Smooth muscle cell (in vitro differentiated cells): Measurements from ENCODE around the gene MYRIP. TPM values are rescaled to one million over a fixed set of nuclear protein-coding genes. Genes with fewer than 3 reads are reported as not detected.

ENCODE experiments used
- DNase-seq: peaks from one replicate; lab custom pipeline; 2025; ENCODE audit not compliant: unreplicated experiment; lab: John Stamatoyannopoulos, UW
- H2AFZ ChIP-seq: fragments of 200-600 bp; sonication (generic); 2 replicates; pipeline ENCODE4 v1.6.0; 2016; ENCODE audit warnings: antibody characterized with exemption, low read depth, mild to moderate bottlenecking
- H3F3A ChIP-seq: fragments of 200-600 bp; sonication (generic); 2 replicates; pipeline ENCODE4 v1.6.0; 2017; ENCODE audit warnings: antibody characterized with exemption, low read depth
- H3K27ac ChIP-seq: fragments of 200-600 bp; sonication (generic); 2 replicates; pipeline ENCODE4 v1.5.1; 2016; ENCODE audit warnings: low read depth, mild to moderate bottlenecking
- H3K27me3 ChIP-seq: fragments of 200-600 bp; sonication (generic); 2 replicates; pipeline ENCODE4 v1.6.1; 2016; ENCODE audit warnings: low read depth, mild to moderate bottlenecking
- H3K36me3 ChIP-seq: fragments of 200-600 bp; sonication (generic); 2 replicates; pipeline ENCODE4 v1.5.1; 2016; ENCODE audit warnings: low read depth
- H3K4me1 ChIP-seq: fragments of 200-600 bp; sonication (generic); 2 replicates; pipeline ENCODE4 v1.5.1; 2016; ENCODE audit warnings: low read depth
- H3K4me2 ChIP-seq: fragments of 200-600 bp; sonication (generic); 2 replicates; pipeline ENCODE4 v1.6.0; 2016; ENCODE audit warnings: mild to moderate bottlenecking
- H3K4me3 ChIP-seq: fragments of 200-600 bp; sonication (generic); 2 replicates; pipeline ENCODE4 v1.5.1; 2016; ENCODE audit warnings: mild to moderate bottlenecking
- H3K79me2 ChIP-seq: fragments of 200-600 bp; sonication (generic); 2 replicates; pipeline ENCODE4 v1.6.0; 2016; ENCODE audit warnings: low read depth, mild to moderate bottlenecking
- H3K9ac ChIP-seq: fragments of 200-600 bp; sonication (generic); 2 replicates; pipeline ENCODE4 v1.6.0; 2016; ENCODE audit warnings: low read depth
- H3K9me3 ChIP-seq: fragments of 200-600 bp; sonication (generic); replicated peaks from 2 replicates; pipeline ENCODE4 v1.5.1; 2016; ENCODE audit warnings: low read depth
- H4K20me1 ChIP-seq: fragments of 200-600 bp; sonication (generic); 2 replicates; pipeline ENCODE4 v1.6.0; 2016; ENCODE audit warnings: low read depth
- WGBS: methylation state at CpG from one replicate; pipeline ENCODE4 v1.1.7; 2016; ENCODE audit warnings: low lambda C conversion rate; 5-methylcytosine and 5-hydroxymethylcytosine counted together
- polyA plus RNA-seq: library from polyadenylated mRNA; unstranded; fragments of >200 nt; fragmentation: Nextera tagmentation; extraction: Ambion mirVana; gene quantifications from 2 replicates; pipeline ENCODE4 v1.2.1, GENCODE V29; 2016
- total RNA-seq: library from RNA; depleted of rRNA; stranded (reverse); fragments of >200 nt; gene quantifications from 2 replicates; pipeline ENCODE4 v1.2.3, GENCODE V29; 2014
- TF ChIP-seq, protein P1 (sequence below): fragments of 200-600 bp; sonication (generic); IDR thresholded peaks from 2 replicates; pipeline ENCODE4 v1.5.1; 2017; ENCODE audit warnings: borderline replicate concordance, mild to moderate bottlenecking, antibody characterized with exemption; ENCODE audit not compliant: insufficient read depth, poor library complexity, severe bottlenecking

MYRIP gene
- total and polyA plus RNA-seq, 2 experiments from 2014 or later = not detected

DNA sequence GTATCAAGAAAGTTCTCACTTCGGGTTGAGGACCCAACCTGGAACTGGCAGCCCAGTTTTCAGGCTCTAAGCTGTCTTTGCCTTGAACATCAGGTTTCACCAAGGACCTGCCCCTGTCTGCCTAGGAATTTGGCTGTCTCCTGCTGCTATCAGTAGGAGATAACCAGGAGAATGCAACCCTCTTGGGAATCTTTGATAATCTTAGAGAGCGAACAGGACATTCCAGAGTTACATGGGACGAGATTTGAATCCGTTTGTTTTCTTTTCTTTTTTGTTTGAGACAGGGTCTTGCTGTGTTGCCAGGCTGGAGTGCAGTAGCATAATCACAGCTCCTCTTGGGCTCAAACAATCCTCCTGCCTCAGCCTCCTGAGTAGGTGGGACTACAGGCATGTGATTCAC, 482.1 kb downstream of the MYRIP start:
- H3K4me1 ChIP-seq = peaks cover 8% of the 10 kb centered on the region
- no peak for DNase-seq
- H3K27me3 ChIP-seq = no peaks in the 10 kb centered on the region
- no peak overlapping the region for H3K4me3 ChIP-seq
- H3K79me2 ChIP-seq = no peaks in the 10 kb centered on the region
- WGBS = 51% methylated on average over 4 of the region's 4 CpGs
- H3K9me3 ChIP-seq = no peaks in the 10 kb centered on the region
- TF ChIP-seq, protein P1, sequence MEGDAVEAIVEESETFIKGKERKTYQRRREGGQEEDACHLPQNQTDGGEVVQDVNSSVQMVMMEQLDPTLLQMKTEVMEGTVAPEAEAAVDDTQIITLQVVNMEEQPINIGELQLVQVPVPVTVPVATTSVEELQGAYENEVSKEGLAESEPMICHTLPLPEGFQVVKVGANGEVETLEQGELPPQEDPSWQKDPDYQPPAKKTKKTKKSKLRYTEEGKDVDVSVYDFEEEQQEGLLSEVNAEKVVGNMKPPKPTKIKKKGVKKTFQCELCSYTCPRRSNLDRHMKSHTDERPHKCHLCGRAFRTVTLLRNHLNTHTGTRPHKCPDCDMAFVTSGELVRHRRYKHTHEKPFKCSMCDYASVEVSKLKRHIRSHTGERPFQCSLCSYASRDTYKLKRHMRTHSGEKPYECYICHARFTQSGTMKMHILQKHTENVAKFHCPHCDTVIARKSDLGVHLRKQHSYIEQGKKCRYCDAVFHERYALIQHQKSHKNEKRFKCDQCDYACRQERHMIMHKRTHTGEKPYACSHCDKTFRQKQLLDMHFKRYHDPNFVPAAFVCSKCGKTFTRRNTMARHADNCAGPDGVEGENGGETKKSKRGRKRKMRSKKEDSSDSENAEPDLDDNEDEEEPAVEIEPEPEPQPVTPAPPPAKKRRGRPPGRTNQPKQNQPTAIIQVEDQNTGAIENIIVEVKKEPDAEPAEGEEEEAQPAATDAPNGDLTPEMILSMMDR = no peak
- H3K9ac ChIP-seq = no peak overlapping the region
- H2AFZ ChIP-seq = no peak overlapping the region
- H4K20me1 ChIP-seq = no peaks in the 10 kb centered on the region
- H3K4me2 ChIP-seq = no peak overlapping the region
- H3K36me3 ChIP-seq = no peaks in the 10 kb centered on the region
- H3K27ac ChIP-seq = no peak overlapping the region
- no peaks in the 10 kb centered on the region for H3F3A ChIP-seq

DNA sequence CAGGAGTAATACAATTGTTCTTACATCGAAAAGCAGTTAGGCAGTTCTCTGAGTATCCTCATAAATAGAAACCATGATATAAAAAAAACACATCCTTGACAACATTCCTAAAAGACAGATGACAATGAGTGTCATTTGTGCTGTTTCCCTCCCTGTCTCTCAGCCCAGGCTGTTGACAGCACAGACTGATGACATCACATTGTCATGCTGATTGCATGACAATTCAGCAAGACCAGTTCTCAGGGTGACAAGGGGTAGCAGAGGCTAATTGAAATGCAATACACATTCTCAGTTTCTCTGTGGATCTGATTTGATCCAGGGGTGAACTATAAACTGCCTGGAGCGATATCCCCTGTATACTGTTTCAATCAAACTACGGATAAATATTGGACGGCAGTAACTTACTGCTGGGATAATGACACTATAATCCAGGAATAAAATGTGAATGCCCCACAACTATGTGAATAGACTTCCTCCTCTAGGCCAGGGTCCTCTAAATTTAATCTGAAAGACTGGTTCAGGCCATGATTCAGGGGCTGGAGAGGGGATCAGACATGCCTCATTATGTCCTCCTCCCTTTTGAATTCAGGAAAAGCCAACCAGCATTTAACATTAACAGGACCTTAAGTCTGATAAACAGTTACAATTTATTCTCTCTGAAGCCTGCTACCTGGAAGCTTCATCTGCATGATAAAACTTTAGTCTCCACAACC, 483.4 kb downstream of the MYRIP start:
- H3K36me3 ChIP-seq = no peaks in the 10 kb centered on the region
- H3K27ac ChIP-seq = no peak overlapping the region
- H4K20me1 ChIP-seq = no peaks in the 10 kb centered on the region
- no peak for DNase-seq
- 49% methylated on average over 4 of the region's 4 CpGs for WGBS
- H3F3A ChIP-seq = no peaks in the 10 kb centered on the region
- no peak overlapping the region for H3K4me3 ChIP-seq
- no peak overlapping the region for H2AFZ ChIP-seq
- H3K9me3 ChIP-seq = no peaks in the 10 kb centered on the region
- no peak overlapping the region for H3K4me2 ChIP-seq
- TF ChIP-seq, protein P1 = no peak
- H3K9ac ChIP-seq = no peak overlapping the region
- no peaks in the 10 kb centered on the region for H3K79me2 ChIP-seq
- H3K27me3 ChIP-seq = no peaks in the 10 kb centered on the region
- H3K4me1 ChIP-seq = peaks cover 8% of the 10 kb centered on the region

DNA sequence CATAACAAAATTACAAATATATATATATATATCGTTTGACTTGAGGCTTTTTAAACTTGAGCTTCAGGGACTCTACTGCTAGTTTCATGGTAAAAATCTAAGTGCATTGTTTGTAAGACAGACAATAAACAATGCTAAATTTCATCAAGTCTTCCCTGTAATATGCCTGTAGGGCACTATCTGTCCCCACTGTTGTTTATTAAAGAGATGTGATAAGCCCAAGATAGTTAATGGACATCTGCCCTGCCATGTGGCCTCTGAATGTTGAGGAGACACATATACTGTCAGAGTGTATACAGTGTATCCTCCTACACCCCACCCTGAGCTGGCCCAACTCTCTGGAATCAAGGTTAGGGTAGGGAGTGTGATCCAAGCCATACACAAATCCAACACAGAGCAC, 485.0 kb downstream of the MYRIP start:
- Histone ChIP-seq H3K4me2 (no peak overlapping the region), H3K27me3 (no peaks in the 10 kb centered on the region), H3K79me2 (no peaks in the 10 kb centered on the region), H3K27ac (no peak overlapping the region), H3K9ac (no peak overlapping the region), H3K36me3 (no peaks in the 10 kb centered on the region), H3F3A (no peaks in the 10 kb centered on the region), H4K20me1 (no peaks in the 10 kb centered on the region), H3K9me3 (no peaks in the 10 kb centered on the region), H2AFZ (no peak overlapping the region), H3K4me1 (peaks cover 8% of the 10 kb centered on the region), H3K4me3 (no peak overlapping the region)
- TF ChIP-seq, protein P1 = no peak
- no peak for DNase-seq
- 97% methylated on average over 1 of the region's 1 CpG for WGBS

DNA sequence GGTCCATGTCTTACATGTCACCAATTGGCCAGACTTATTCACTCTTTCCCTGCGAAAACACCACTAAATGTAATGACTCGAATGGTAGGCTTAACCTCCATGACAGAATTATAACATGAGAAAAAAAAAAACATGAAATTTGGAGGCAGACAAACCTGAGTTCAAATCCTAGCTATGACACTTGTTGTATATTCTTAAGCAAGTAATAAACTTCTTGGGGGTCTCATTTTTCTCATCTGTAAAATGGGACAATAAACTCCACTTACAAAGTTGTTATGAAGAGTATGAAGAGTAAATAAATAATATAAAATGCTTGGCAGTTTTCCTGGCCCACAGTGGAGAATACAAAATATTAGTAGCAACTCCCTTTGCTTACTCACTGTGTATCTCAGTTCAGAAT, 488.7 kb downstream of the MYRIP start:
- Histone ChIP-seq H2AFZ (no peak overlapping the region), H3K36me3 (no peaks in the 10 kb centered on the region), H3K4me3 (no peak overlapping the region), H3F3A (no peaks in the 10 kb centered on the region), H3K4me1 (peaks cover under 1% of the 10 kb centered on the region), H3K27ac (no peak overlapping the region), H3K27me3 (no peaks in the 10 kb centered on the region), H3K4me2 (no peak overlapping the region), H3K9me3 (no peaks in the 10 kb centered on the region), H3K9ac (no peak overlapping the region), H3K79me2 (no peaks in the 10 kb centered on the region), H4K20me1 (no peaks in the 10 kb centered on the region)
- no peak for DNase-seq
- 96% methylated on average over 2 of the region's 2 CpGs for WGBS
- TF ChIP-seq, protein P1 = no peak
